ENCODE measurements around the gene CLIC5. TPM values are rescaled to one million over a fixed set of nuclear protein-coding genes. Genes with fewer than 3 reads are reported as not detected.

Gene CLIC5
- total and polyA plus RNA-seq, 2 donors: 0.85 to 2.1 TPM

- 95% methylated on average over 9 of the region's 9 CpGs for WGBS
- no peaks in the 10 kb centered on the region for H3K36me3 ChIP-seq (ENCODE audit: control insufficient read depth in 2 of 2, insufficient read depth in 2 of 2, low read length in 1 of 2)
- no peak overlapping the region for H3K4me3 ChIP-seq (ENCODE audit: low read length in 2 of 2)
- no peaks in the 10 kb centered on the region for H3K27me3 ChIP-seq (ENCODE audit: control insufficient read depth in 2 of 2, insufficient read depth in 1 of 2, low read length in 1 of 2)
- H3K27ac ChIP-seq (ENCODE audit: low read depth in 1 of 2, low read length in 1 of 2): no peak overlapping the region
- no peak for DNase-seq (ENCODE audit: low read depth in 6 of 9, low spot score in 9 of 9)
- H3K4me1 ChIP-seq (ENCODE audit: control insufficient read depth in 2 of 2, insufficient read depth in 2 of 2, low read length in 2 of 2): no peaks in the 10 kb centered on the region
- H3K9me3 ChIP-seq (ENCODE audit: control insufficient read depth in 2 of 2, insufficient read depth in 1 of 2, low read length in 1 of 2): no peaks in the 10 kb centered on the region
Measured at GRCh38 chr6:45900808-45901752, 114.6 kb downstream of the CLIC5 start.

GRCh38 chr6:45899683-45899946 is 116.0 kb downstream of the CLIC5 start:
- DNase-seq (ENCODE audit: low read depth in 6 of 9, low spot score in 9 of 9): no peak
- 98% methylated on average over 4 of the region's 4 CpGs for WGBS
- no peaks in the 10 kb centered on the region for H3K4me1 ChIP-seq (ENCODE audit: control insufficient read depth in 2 of 2, insufficient read depth in 2 of 2, low read length in 2 of 2)
- no peak overlapping the region for H3K27ac ChIP-seq (ENCODE audit: low read depth in 1 of 2, low read length in 1 of 2)
- H3K4me3 ChIP-seq (ENCODE audit: low read length in 2 of 2): no peak overlapping the region
- H3K36me3 ChIP-seq (ENCODE audit: control insufficient read depth in 2 of 2, insufficient read depth in 2 of 2, low read length in 1 of 2): no peaks in the 10 kb centered on the region
- H3K27me3 ChIP-seq (ENCODE audit: control insufficient read depth in 2 of 2, insufficient read depth in 1 of 2, low read length in 1 of 2): no peaks in the 10 kb centered on the region
- no peaks in the 10 kb centered on the region for H3K9me3 ChIP-seq (ENCODE audit: control insufficient read depth in 2 of 2, insufficient read depth in 1 of 2, low read length in 1 of 2)

- H3K27me3 ChIP-seq (ENCODE audit: control insufficient read depth in 2 of 2, insufficient read depth in 1 of 2, low read length in 1 of 2): no peaks in the 10 kb centered on the region
- no peaks in the 10 kb centered on the region for H3K36me3 ChIP-seq (ENCODE audit: control insufficient read depth in 2 of 2, insufficient read depth in 2 of 2, low read length in 1 of 2)
- WGBS: 97% methylated on average over 7 of the region's 7 CpGs
- no peak overlapping the region for H3K27ac ChIP-seq (ENCODE audit: low read depth in 1 of 2, low read length in 1 of 2)
- DNase-seq (ENCODE audit: low read depth in 6 of 9, low spot score in 9 of 9): no peak
- H3K4me3 ChIP-seq (ENCODE audit: low read length in 2 of 2): no peak overlapping the region
- H3K9me3 ChIP-seq (ENCODE audit: control insufficient read depth in 2 of 2, insufficient read depth in 1 of 2, low read length in 1 of 2): no peaks in the 10 kb centered on the region
- H3K4me1 ChIP-seq (ENCODE audit: control insufficient read depth in 2 of 2, insufficient read depth in 2 of 2, low read length in 2 of 2): no peaks in the 10 kb centered on the region
Measured at GRCh38 chr6:45898941-45899682, 116.5 kb downstream of the CLIC5 start.

- H3K36me3 ChIP-seq (ENCODE audit: control insufficient read depth in 2 of 2, insufficient read depth in 2 of 2, low read length in 1 of 2): no peaks in the 10 kb centered on the region
- H3K4me3 ChIP-seq (ENCODE audit: low read length in 2 of 2): no peak overlapping the region
- WGBS: 87% methylated on average over 6 of the region's 6 CpGs
- DNase-seq (ENCODE audit: low read depth in 6 of 9, low spot score in 9 of 9): no peak
- H3K4me1 ChIP-seq (ENCODE audit: control insufficient read depth in 2 of 2, insufficient read depth in 2 of 2, low read length in 2 of 2): no peaks in the 10 kb centered on the region
- no peaks in the 10 kb centered on the region for H3K9me3 ChIP-seq (ENCODE audit: control insufficient read depth in 2 of 2, insufficient read depth in 1 of 2, low read length in 1 of 2)
- no peak overlapping the region for H3K27ac ChIP-seq (ENCODE audit: low read depth in 1 of 2, low read length in 1 of 2)
- no peaks in the 10 kb centered on the region for H3K27me3 ChIP-seq (ENCODE audit: control insufficient read depth in 2 of 2, insufficient read depth in 1 of 2, low read length in 1 of 2)
Measured at GRCh38 chr6:45896783-45897441, 118.7 kb downstream of the CLIC5 start.

- H3K9me3 ChIP-seq (ENCODE audit: control insufficient read depth in 2 of 2, insufficient read depth in 1 of 2, low read length in 1 of 2): no peaks in the 10 kb centered on the region
- 96% methylated on average over 5 of the region's 5 CpGs for WGBS
- no peak overlapping the region for H3K4me3 ChIP-seq (ENCODE audit: low read length in 2 of 2)
- no peak for DNase-seq (ENCODE audit: low read depth in 6 of 9, low spot score in 9 of 9)
- no peak overlapping the region for H3K27ac ChIP-seq (ENCODE audit: low read depth in 1 of 2, low read length in 1 of 2)
- H3K4me1 ChIP-seq (ENCODE audit: control insufficient read depth in 2 of 2, insufficient read depth in 2 of 2, low read length in 2 of 2): no peaks in the 10 kb centered on the region
- no peaks in the 10 kb centered on the region for H3K36me3 ChIP-seq (ENCODE audit: control insufficient read depth in 2 of 2, insufficient read depth in 2 of 2, low read length in 1 of 2)
- H3K27me3 ChIP-seq (ENCODE audit: control insufficient read depth in 2 of 2, insufficient read depth in 1 of 2, low read length in 1 of 2): no peaks in the 10 kb centered on the region
Measured at GRCh38 chr6:45895569-45895968, 120.1 kb downstream of the CLIC5 start.

- WGBS: 72% methylated on average over 4 of the region's 4 CpGs
- H3K27me3 ChIP-seq (ENCODE audit: control insufficient read depth in 2 of 2, insufficient read depth in 1 of 2, low read length in 1 of 2): no peaks in the 10 kb centered on the region
- H3K9me3 ChIP-seq (ENCODE audit: control insufficient read depth in 2 of 2, insufficient read depth in 1 of 2, low read length in 1 of 2): no peaks in the 10 kb centered on the region
- no peaks in the 10 kb centered on the region for H3K36me3 ChIP-seq (ENCODE audit: control insufficient read depth in 2 of 2, insufficient read depth in 2 of 2, low read length in 1 of 2)
- no peak overlapping the region for H3K4me3 ChIP-seq (ENCODE audit: low read length in 2 of 2)
- no peak for DNase-seq (ENCODE audit: low read depth in 6 of 9, low spot score in 9 of 9)
- H3K27ac ChIP-seq (ENCODE audit: low read depth in 1 of 2, low read length in 1 of 2): no peak overlapping the region
- no peaks in the 10 kb centered on the region for H3K4me1 ChIP-seq (ENCODE audit: control insufficient read depth in 2 of 2, insufficient read depth in 2 of 2, low read length in 2 of 2)
Measured at GRCh38 chr6:45892696-45893245, 122.9 kb downstream of the CLIC5 start.

- Histone ChIP-seq H3K9me3 (ENCODE audit: control insufficient read depth in 2 of 2, insufficient read depth in 1 of 2, low read length in 1 of 2) (no peaks in the 10 kb centered on the region), H3K36me3 (ENCODE audit: control insufficient read depth in 2 of 2, insufficient read depth in 2 of 2, low read length in 1 of 2) (no peaks in the 10 kb centered on the region), H3K27me3 (ENCODE audit: control insufficient read depth in 2 of 2, insufficient read depth in 1 of 2, low read length in 1 of 2) (no peaks in the 10 kb centered on the region), H3K4me3 (ENCODE audit: low read length in 2 of 2) (no peak overlapping the region), H3K27ac (ENCODE audit: low read depth in 1 of 2, low read length in 1 of 2) (no peak overlapping the region), H3K4me1 (ENCODE audit: control insufficient read depth in 2 of 2, insufficient read depth in 2 of 2, low read length in 2 of 2) (no peaks in the 10 kb centered on the region)
- WGBS: 95% methylated on average over 2 of the region's 2 CpGs
- DNase-seq (ENCODE audit: low read depth in 6 of 9, low spot score in 9 of 9): no peak
Measured at GRCh38 chr6:45892196-45892595, 123.5 kb downstream of the CLIC5 start.

GRCh38 chr6:45886776-45887175 is 128.9 kb downstream of the CLIC5 start:
- no peaks in the 10 kb centered on the region for H3K27me3 ChIP-seq (ENCODE audit: control insufficient read depth in 2 of 2, insufficient read depth in 1 of 2, low read length in 1 of 2)
- 91% methylated on average over 2 of the region's 2 CpGs for WGBS
- no peak overlapping the region for H3K4me3 ChIP-seq (ENCODE audit: low read length in 2 of 2)
- no peak for DNase-seq (ENCODE audit: low read depth in 6 of 9, low spot score in 9 of 9)
- H3K4me1 ChIP-seq (ENCODE audit: control insufficient read depth in 2 of 2, insufficient read depth in 2 of 2, low read length in 2 of 2): no peaks in the 10 kb centered on the region
- no peaks in the 10 kb centered on the region for H3K36me3 ChIP-seq (ENCODE audit: control insufficient read depth in 2 of 2, insufficient read depth in 2 of 2, low read length in 1 of 2)
- H3K9me3 ChIP-seq (ENCODE audit: control insufficient read depth in 2 of 2, insufficient read depth in 1 of 2, low read length in 1 of 2): no peaks in the 10 kb centered on the region
- H3K27ac ChIP-seq (ENCODE audit: low read depth in 1 of 2, low read length in 1 of 2): no peak overlapping the region

GRCh38 chr6:45884336-45884735 is 131.3 kb downstream of the CLIC5 start:
- WGBS: 73% methylated on average over 4 of the region's 4 CpGs
- Histone ChIP-seq H3K27me3 (ENCODE audit: control insufficient read depth in 2 of 2, insufficient read depth in 1 of 2, low read length in 1 of 2) (no peaks in the 10 kb centered on the region), H3K27ac (ENCODE audit: low read depth in 1 of 2, low read length in 1 of 2) (no peak overlapping the region), H3K4me1 (ENCODE audit: control insufficient read depth in 2 of 2, insufficient read depth in 2 of 2, low read length in 2 of 2) (peaks cover 0 to 4% of the 10 kb centered on the region in 2 donors), H3K36me3 (ENCODE audit: control insufficient read depth in 2 of 2, insufficient read depth in 2 of 2, low read length in 1 of 2) (no peaks in the 10 kb centered on the region), H3K9me3 (ENCODE audit: control insufficient read depth in 2 of 2, insufficient read depth in 1 of 2, low read length in 1 of 2) (no peaks in the 10 kb centered on the region), H3K4me3 (ENCODE audit: low read length in 2 of 2) (no peak overlapping the region)
- no peak for DNase-seq (ENCODE audit: low read depth in 6 of 9, low spot score in 9 of 9)
